HG03196 (cell line): Measurements from ENCODE around the gene NUDT19.

ENCODE experiments used
- ATAC-seq: cut with Tn5 transposase; IDR thresholded peaks from one replicate; pipeline ENCODE4 v1.9.1; 2021; ENCODE audit not compliant: unreplicated experiment

The NUDT19 gene

DNA sequence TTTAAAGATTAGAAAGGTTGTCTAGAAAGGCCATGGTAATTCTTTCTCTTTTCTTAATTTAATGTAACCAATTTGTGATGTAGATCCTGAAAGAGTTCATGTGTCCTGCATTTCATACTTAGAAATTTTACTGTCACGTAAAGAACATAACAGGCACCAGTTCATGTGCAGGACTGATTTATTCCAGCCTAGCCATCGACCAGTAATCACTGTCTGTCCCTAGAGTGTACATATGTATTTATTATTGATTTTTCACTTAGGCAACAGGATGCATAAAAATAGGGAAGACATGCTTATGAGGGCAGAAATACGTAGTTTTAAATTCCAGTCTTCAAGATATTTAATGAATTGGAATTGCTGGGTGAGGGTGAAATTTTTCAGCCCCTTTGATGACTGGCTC is 65.6 kb downstream of the NUDT19 start:
- no peak for ATAC-seq
